Testis (tissue), 2 donors: ENCODE results near the gene CMTM2.

Source experiments
- CTCF ChIP-seq, 3 experiments: fragments of 450-650 bp in 2 of 3; fragments of 200-600 bp in 1 of 3; sonication (generic) in 1 of 3; IDR thresholded peaks; one replicate each; pipeline ENCODE4 v1.5.1; 2016 to 2019; ENCODE audit warnings: antibody characterized with exemption in 3 of 3, mild to moderate bottlenecking in 2 of 3, moderate library complexity in 1 of 3
- POLR2A ChIP-seq: fragments of 450-650 bp; IDR thresholded peaks from one replicate; pipeline ENCODE4 v1.6.1; 2017; ENCODE audit warnings: antibody characterized with exemption, mild to moderate bottlenecking, moderate library complexity

GRCh38 chr16:66569827-66570405 is 9.3 kb upstream of the CMTM2 start:
- TF ChIP-seq CTCF (IDR thresholded peaks at IDR 0.05) = no peak
- no peak for TF ChIP-seq POLR2A
